ENCODE measurements around the gene AHCYL1. TPM values are rescaled to one million over a fixed set of nuclear protein-coding genes. Genes with fewer than 3 reads are reported as not detected.

Gene AHCYL1
- total RNA-seq, 2 donors from 2014 or later: 42.9 to 55.7 TPM

GRCh38 chr1:110050602-110051261 lies 66.2 kb downstream of the AHCYL1 start:
- intact Hi-C loops (cut with DNase I): loop anchor here in 1 of 2 donors (10.0 kb wide), 1 partner anchor 54 kb away; no protein-coding TSS in a partner anchor
- DNase-seq: no peak
- peak in 1 of 2 donors; percentile 17 for ATAC-seq

DNA sequence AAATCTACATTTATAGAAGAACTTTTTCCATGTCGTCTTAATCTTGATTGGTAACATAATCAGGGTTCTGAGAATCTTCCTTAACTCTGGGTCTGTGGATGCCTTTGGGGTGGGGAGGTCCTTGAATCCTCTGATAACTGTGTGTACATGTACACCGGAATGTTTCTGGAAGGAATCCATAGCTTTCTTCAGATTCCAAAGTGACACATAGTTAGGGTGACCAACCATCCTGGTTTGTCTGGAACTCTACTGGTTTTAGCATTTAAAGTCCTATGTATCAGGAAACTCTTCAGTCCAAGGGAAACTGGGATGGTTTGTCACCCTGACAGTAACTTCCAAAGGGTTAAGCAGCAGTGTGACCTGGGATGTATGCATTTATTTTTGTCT lies 66.7 kb downstream of the AHCYL1 start:
- intact Hi-C loops (cut with DNase I): loop anchor here in 1 of 2 donors (10.0 kb wide), 1 partner anchor 54 kb away; no protein-coding TSS in a partner anchor
- ATAC-seq (no peak), DNase-seq (no peak)

- DNase-seq: peak; percentile 63
Measured at GRCh38 chr1:110053552-110054428, 69.2 kb downstream of the AHCYL1 start.

GRCh38 chr1:110055493-110056284 lies 71.1 kb downstream of the AHCYL1 start:
- ATAC-seq (no peak), DNase-seq (no peak)
- intact Hi-C loops (cut with DNase I): loop anchor here (2.0 to 10.0 kb wide), 2 partner anchors 49 to 51 kb away; no protein-coding TSS in a partner anchor

More at GRCh38 chr1:110053552-110054428, 69.2 kb downstream of the AHCYL1 start:
- intact Hi-C loops (cut with DNase I): loop anchor here in 1 of 2 donors (10.0 kb wide), 1 partner anchor 51 kb away; no protein-coding TSS in a partner anchor
- ATAC-seq: peak; percentile 69 to 81

DNA sequence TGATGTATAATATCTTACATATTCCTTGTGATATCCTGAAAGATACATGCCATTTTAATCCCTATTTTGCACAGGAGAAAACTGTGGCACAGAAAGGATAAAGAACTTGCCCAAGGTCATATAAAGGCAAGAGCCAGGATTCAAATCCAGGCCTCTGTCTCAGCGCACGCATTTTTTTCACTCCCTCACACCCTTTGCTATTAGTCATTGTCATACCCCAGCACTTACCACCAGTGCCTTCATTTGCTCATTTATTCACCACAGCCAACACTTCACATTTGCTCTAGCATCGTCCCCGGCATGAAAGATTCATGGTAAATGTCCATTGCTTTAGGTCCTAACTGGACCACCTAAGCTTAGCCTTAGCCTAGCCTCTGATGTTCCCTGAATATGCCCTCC lies 71.7 kb downstream of the AHCYL1 start:
- intact Hi-C loops (cut with DNase I): loop anchor here (2.0 to 10.0 kb wide), 2 partner anchors 49 to 51 kb away; no protein-coding TSS in a partner anchor
- DNase-seq (no peak), ATAC-seq (no peak)

DNA sequence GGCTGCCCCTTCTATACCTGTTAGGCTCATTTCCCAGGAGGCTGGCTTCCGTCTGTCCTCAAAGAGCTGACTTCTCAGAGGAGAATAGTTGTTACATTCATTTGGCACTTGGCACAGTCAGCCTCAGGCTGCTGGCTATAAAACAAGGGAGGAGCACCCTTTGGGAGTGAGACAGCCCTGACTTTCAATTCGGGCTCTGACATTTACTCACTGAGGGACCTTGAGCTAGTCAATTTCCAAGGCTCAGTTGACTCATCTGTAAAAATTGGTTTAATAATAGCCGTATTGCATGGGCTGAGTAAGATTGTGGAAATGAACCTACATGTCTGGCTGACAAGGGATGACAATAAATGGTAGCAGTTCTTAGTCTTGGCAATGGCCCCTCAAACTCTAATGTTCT lies 72.2 kb downstream of the AHCYL1 start:
- no peak for ATAC-seq
- intact Hi-C loops (cut with DNase I): loop anchor here (2.0 to 10.0 kb wide), 2 partner anchors 48 to 50 kb away; no protein-coding TSS in a partner anchor
- no peak for DNase-seq

DNA sequence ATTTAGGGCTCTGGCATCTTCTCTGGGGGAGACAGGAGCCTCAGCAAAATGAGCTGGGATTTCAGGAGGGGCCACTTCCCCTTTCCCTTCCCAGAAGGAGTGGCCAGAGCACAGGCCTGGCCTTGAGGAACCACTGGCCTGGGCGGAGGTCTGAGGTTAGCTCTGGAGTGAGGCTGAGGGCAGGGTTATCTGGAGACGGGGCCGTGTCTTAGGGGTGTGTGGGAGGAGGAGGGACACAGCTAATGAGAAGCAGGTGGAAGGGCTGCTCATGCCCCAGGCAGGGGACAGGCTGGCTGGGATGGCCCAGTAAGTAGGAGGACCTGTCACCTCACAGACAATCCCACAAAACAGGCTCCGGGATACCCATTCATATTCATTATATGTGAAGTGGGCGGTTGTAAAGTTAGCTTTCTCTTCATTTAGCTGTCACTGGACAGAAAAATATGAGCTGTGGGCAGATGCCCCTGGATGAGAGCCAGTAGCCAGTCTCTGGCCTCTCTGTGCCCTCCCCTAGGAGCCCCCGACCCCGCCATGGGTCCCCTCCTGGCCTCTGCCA lies 73.5 kb downstream of the AHCYL1 start:
- ATAC-seq (peak in 1 of 2 donors; percentile 13), DNase-seq (no peak)
- intact Hi-C loops (cut with DNase I): loop anchor here (2.0 to 10.0 kb wide), 2 partner anchors 47 to 49 kb away; no protein-coding TSS in a partner anchor

- intact Hi-C loops (cut with DNase I): loop anchor here in 1 of 2 donors (10.0 kb wide), 1 partner anchor 46 kb away; no protein-coding TSS in a partner anchor
- ATAC-seq (no peak), DNase-seq (no peak)
Measured at GRCh38 chr1:110058591-110058990, 74.0 kb downstream of the AHCYL1 start.

DNA sequence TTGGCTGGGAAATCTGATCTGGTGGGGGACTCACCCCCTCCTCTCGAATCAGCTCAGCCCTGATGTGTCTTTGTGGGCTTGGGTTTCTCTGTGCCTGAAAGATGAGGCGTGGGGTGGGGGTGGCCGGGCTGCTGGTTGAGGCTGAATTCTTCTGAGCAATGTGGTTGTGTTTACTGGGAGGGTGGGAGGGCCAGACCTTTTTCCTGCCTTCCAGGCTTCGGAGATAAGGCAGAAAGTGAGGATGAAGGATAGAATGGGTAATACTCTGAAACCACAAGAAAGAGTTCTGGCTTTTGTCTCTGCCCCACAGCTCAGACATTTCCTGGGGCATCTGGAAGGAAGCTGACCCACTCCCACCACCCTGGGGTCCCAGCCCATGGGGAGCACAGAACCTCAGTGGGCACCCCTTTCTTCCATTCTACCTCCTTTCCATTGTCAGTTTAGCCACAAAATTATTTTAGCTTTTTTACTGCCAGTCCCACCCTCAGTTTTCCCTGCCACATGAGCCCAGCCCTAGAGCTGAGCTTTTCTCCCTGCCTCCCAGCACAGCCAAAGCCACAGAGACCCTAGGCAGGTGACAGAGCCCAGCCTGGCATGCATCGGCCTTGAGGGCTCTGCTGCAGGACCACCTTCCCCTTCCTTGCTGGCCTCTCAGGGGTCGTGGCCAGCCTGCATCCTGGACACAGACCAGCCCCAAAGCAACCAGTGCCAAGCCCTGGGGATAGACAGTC lies 74.7 kb downstream of the AHCYL1 start:
- ATAC-seq (no peak), DNase-seq (no peak)
- intact Hi-C loops (cut with DNase I): loop anchor here in 1 of 2 donors (10.0 kb wide), 1 partner anchor 46 kb away; no protein-coding TSS in a partner anchor

GRCh38 chr1:110060034-110060661 lies 75.6 kb downstream of the AHCYL1 start:
- peak in 1 of 2 donors; percentile 36 for ATAC-seq
- intact Hi-C loops (cut with DNase I): no loop called here
- no peak for DNase-seq

DNA sequence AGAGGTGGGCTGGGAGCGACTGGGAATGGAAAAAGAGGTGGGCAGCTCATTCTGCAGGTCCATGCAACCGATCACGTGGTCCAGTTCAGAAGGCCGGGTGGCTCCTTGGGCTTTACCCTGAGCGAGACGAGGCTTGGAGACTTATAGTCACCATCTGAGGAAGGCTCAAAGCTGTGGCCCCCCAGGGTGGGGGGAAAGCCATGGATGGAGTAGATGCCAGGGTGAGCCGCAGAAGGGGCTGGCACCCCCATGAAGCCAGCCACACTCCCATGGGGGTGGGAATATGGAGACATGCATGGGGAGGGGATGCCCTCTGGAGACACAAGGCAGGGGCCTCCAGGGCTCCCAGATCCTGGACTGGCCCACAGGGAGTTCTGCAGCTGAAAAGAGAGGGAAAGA lies 76.1 kb downstream of the AHCYL1 start:
- ATAC-seq: no peak
- intact Hi-C loops (cut with DNase I): no loop called here
- no peak for DNase-seq

GRCh38 chr1:110061341-110061740 lies 76.8 kb downstream of the AHCYL1 start:
- ATAC-seq (no peak), DNase-seq (no peak)
- intact Hi-C loops (cut with DNase I): no loop called here

GRCh38 chr1:110062612-110063011 lies 78.0 kb downstream of the AHCYL1 start:
- DNase-seq: no peak
- ATAC-seq: no peak
- intact Hi-C loops (cut with DNase I): no loop called here

- no peak for DNase-seq
- intact Hi-C loops (cut with DNase I): no loop called here
- ATAC-seq: no peak
Measured at GRCh38 chr1:110063781-110064180, 79.2 kb downstream of the AHCYL1 start.

DNA sequence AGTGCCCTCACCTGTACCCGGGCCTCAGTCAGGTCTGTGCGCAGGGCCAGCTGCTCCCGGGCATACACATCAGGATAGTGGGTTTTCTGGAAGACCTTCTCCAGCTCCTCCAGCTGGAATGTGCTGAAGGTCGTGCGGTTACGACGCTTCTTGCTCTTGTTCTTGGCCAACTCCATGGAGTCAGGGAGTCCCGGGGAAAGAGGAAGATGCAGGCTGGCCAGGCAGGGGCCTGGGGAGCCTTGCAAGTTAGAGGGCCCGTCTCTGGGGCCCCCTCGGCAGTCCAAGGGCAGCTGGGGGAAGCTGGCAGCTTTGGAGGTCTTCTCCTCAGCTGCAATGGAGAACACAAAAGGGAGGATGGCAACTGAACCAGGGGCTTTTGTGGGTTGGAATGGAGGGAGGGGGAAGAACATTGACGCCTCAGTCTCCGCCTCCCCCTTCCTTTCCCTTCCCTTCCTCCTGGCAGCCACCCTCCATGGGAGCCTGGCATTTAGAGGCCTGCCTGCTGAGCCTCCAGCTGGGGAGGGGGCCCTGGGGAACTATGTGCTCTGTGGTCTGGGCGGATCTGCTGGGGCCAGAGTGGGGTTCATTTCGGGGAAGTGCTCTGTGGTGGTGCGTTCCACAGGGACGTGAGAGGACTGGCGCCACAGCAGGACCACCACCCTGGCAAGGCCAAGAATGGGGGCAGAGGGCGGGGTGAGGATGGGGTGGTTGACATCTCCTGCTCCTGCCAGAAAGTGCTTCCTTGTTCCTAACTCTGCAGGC lies 80.2 kb downstream of the AHCYL1 start:
- no peak for ATAC-seq
- intact Hi-C loops (cut with DNase I): no loop called here
- DNase-seq: no peak

GRCh38 chr1:110065841-110066240 lies 81.3 kb downstream of the AHCYL1 start:
- DNase-seq: no peak
- intact Hi-C loops (cut with DNase I): no loop called here
- ATAC-seq: no peak

DNA sequence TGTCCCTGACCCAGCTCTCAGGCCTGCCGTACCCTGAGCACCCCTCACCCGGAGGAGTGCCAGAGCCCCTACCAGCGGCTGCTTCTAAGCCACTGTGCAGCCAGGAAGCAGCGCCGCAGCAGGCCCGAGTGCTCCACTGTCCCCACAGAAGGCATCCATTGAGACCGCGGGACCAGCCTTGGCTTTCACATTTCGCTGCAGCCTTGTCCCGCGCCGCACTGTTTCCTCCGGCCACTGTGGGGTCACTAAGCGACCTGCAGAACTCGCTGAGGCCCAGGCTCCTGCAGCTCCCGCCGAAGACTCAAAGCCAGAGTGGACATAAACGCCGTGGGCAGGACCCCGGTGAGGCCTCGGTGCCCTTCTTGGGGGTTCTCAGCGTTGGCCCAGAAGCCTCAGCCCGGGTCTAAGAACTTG lies 82.9 kb downstream of the AHCYL1 start:
- no peak for DNase-seq
- intact Hi-C loops (cut with DNase I): no loop called here
- ATAC-seq: no peak

Data from left cardiac atrium (tissue), 4 donors.